Measurements from ENCODE around the gene CIB1. TPM values are rescaled to one million over a fixed set of nuclear protein-coding genes. Genes with fewer than 3 reads are reported as not detected.
"Not testable (repeated sequence)": the region's sequence is repeated elsewhere in the genome, so short reads cannot be mapped to it uniquely, and the experiment has no call there.

The CIB1 gene
- total RNA-seq, 2 donors from 2014 or later = 24.9 to 31.1 TPM

DNA sequence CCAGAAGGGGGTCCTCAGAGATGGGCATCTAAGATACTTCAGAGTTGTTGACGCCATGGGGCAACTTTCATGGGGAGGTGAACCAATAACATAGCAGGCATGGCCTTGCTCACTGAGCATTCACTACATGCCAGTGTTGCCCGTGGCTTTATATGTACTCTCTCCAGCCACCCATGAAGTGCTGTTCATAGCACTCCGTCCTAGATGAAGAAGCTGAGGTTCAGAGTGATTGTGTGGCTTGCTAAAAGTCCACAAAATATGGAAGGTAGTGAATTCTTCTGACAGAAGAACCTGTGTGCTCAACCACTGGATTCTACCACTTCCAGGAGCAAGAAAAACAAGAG, 42.4 kb downstream of the CIB1 start:
- Histone ChIP-seq H3K4me1 (peaks cover 0 to 31% of the 10 kb centered on the region in 2 donors), H3K27me3 (no peaks in the 10 kb centered on the region), H3K4me3 (no peak overlapping the region), H3K27ac (peak overlapping the region; percentile 57 to 72), H3K36me3 (no peaks in the 10 kb centered on the region), H3K9me3 (no peaks in the 10 kb centered on the region)
- TF ChIP-seq, protein P1, sequence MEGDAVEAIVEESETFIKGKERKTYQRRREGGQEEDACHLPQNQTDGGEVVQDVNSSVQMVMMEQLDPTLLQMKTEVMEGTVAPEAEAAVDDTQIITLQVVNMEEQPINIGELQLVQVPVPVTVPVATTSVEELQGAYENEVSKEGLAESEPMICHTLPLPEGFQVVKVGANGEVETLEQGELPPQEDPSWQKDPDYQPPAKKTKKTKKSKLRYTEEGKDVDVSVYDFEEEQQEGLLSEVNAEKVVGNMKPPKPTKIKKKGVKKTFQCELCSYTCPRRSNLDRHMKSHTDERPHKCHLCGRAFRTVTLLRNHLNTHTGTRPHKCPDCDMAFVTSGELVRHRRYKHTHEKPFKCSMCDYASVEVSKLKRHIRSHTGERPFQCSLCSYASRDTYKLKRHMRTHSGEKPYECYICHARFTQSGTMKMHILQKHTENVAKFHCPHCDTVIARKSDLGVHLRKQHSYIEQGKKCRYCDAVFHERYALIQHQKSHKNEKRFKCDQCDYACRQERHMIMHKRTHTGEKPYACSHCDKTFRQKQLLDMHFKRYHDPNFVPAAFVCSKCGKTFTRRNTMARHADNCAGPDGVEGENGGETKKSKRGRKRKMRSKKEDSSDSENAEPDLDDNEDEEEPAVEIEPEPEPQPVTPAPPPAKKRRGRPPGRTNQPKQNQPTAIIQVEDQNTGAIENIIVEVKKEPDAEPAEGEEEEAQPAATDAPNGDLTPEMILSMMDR (IDR thresholded peaks at IDR 0.05) = no peak
- DNase-seq (ENCODE audit: low spot score) = no peak

DNA sequence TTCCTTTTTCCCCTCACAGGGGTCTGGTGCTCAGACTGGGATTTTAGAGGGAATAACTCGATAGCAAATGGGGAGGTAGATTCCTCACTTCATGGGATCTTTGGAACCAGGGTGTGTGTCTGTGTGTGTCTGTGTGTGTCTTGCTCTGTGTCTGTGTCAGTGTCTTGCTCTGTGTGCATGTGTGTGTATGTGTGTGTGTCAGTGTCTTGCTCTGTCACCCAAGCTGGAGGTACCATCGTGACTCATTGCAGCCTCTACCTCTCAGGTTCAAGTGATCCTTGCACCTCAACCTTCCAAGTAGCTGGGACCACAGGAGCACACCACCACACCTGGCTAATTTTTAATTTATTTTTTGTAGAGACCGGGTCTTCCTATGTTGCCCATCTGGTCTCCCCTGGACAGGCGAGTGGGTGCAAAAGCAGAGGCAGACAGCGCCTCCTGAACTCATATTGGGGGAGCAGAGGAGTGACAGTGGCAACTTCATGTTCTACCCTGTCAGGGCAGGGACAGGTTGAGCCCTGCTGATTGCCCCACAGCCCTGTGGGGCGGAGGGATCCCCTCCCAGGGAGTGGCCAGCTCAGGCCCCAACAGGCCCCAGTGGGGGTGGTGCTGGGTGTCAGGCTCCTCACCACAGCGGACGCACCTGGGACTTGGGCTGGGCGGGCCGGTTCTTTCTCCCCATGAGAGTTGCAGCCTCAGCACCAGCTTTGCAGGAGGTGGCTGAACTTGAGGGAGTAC, 43.0 kb downstream of the CIB1 start:
- TF ChIP-seq, protein P1 (IDR thresholded peaks at IDR 0.05) = no peak
- Histone ChIP-seq H3K27me3 (no peaks in the 10 kb centered on the region), H3K36me3 (no peaks in the 10 kb centered on the region), H3K4me3 (no peak overlapping the region), H3K27ac (peak overlapping the region; percentile 57 to 72), H3K4me1 (peaks cover 0 to 31% of the 10 kb centered on the region in 2 donors), H3K9me3 (no peaks in the 10 kb centered on the region)
- DNase-seq (ENCODE audit: low spot score) = no peak

DNA sequence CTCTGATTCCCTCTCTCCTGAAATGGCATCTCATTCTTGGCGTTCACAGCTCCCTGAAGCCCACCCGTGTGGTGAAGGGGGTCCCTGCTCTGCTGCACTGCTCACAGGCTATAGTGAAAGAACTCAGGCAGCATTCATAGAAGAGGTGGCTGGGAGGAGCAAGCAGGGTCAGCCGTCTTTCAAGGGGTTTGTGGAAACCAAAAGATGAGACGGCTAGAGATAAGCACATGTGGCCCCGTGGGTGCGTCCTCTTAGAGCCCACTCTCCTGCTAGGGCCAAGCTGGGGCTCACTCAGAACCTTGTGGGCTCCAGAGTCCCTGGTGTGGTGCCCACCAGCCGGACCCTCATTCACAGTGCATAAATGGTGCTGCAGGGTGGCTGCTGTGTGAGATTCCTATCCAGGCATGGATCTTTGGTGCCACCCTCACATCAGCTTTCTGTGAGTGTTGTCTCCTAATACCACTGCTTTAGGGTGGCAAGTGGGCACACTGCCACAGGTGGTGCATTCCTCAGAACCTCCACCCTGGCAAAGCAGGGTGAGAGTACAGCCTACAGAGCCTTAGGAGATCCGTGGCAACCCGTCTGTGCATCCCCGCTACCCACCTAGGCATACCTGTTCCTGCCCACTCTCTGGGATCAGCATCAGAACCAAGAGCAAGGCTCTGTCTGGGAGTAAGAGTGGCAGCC, 43.8 kb downstream of the CIB1 start:
- H3K27ac ChIP-seq = peak overlapping the region in 1 of 2 donors; percentile 7
- H3K4me3 ChIP-seq = no peak overlapping the region
- TF ChIP-seq, protein P1 (IDR thresholded peaks at IDR 0.05) = no peak
- no peak for DNase-seq (ENCODE audit: low spot score)
- no peaks in the 10 kb centered on the region for H3K9me3 ChIP-seq
- no peaks in the 10 kb centered on the region for H3K36me3 ChIP-seq
- H3K27me3 ChIP-seq = no peaks in the 10 kb centered on the region
- H3K4me1 ChIP-seq = peaks cover 0 to 39% of the 10 kb centered on the region in 2 donors

DNA sequence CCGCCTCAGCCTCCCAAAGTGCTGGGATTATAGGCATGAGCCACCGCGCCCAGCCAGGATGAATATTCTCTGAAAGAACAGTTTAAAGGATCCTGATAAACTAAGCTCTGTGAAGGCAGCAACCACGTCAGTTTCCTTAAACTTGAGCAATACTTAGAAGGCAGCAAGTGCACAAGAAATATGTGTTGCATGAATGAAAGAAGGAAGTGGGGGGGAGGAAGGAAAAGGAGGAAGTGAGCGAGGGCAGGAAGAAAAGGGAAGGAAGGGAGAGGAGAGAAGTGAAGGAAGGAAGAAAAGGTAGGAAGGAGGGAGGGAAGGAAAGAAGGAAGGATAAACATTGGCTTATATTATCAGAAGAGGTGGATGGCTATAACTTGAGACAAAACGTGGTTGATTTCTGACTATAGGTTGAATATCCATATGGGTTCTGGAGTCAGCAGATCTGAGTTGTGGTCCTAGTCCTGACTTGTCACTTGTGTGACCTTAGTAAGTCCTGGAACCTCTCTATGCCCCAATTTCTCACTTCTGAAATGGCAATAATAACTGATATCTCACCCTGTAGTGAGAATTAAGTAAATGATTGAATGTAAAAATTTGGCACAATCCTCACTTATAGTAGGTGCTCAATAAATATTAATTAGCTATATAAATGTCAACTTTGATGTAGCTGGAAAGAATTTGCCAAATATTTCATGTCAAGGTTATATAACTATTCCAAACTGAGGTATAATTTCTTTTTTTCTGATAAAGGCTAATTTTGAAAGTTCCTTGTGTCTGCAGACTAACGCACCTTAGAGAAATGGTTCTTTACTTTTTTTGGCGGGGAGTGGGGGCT, 44.6 kb downstream of the CIB1 start:
- H3K4me3 ChIP-seq = no peak overlapping the region
- no peaks in the 10 kb centered on the region for H3K9me3 ChIP-seq
- H3K36me3 ChIP-seq = no peaks in the 10 kb centered on the region
- H3K4me1 ChIP-seq = peaks cover 0 to 46% of the 10 kb centered on the region in 2 donors
- no peak for DNase-seq (ENCODE audit: low spot score)
- TF ChIP-seq, protein P1 (IDR thresholded peaks at IDR 0.05) = no peak
- no peaks in the 10 kb centered on the region for H3K27me3 ChIP-seq
- peak overlapping the region in 1 of 2 donors; percentile 1 for H3K27ac ChIP-seq

DNA sequence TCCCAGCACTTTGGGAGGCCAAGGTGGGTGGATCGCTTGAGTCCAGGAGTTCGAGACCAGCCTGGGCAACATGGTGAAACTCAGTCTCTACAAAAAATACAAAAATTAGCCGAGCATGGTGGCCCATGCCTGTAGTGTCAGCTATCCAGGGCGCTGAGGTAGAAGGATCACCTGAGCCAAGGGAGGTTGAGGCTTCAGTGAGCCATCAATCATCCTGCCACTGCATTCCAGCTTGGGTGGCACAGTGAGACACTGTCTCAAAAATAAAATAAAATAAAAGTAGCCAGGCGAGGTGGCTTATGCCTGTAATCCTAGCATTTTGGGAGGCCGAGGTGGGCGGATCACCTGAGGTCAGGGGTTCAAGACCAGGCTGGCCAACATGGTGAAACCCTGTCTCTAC, 45.7 kb downstream of the CIB1 start:
- peaks cover 0 to 45% of the 10 kb centered on the region in 2 donors for H3K4me1 ChIP-seq
- H3K36me3 ChIP-seq; DNase-seq (ENCODE audit: low spot score); H3K4me3 ChIP-seq; H3K27me3 ChIP-seq; H3K9me3 ChIP-seq; H3K27ac ChIP-seq: not testable (repeated sequence)
